Endodermal cell (in vitro differentiated cells): ENCODE data around the gene WDR54. TPM values are rescaled to one million over a fixed set of nuclear protein-coding genes. Genes with fewer than 3 reads are reported as not detected.
"Not testable (repeated sequence)": the region's sequence is repeated elsewhere in the genome, so short reads cannot be mapped to it uniquely, and the experiment has no call there.

Experiments
- DNase-seq: peaks from one replicate; pipeline ENCODE4 v3.0.0-alpha.2; 2017
- H3K27ac ChIP-seq: 2 replicates; pipeline ENCODE4 v1.5.1; 2013; ENCODE audit warnings: mild to moderate bottlenecking, low read depth, low read length, moderate library complexity
- H3K27me3 ChIP-seq: 2 replicates; pipeline ENCODE4 v1.6.1; 2013; ENCODE audit warnings: mild to moderate bottlenecking, low read length, moderate library complexity; ENCODE audit not compliant: insufficient read depth, control insufficient read depth, poor library complexity, severe bottlenecking
- H3K36me3 ChIP-seq: 2 replicates; pipeline ENCODE4 v1.7.0; 2013; ENCODE audit warnings: mild to moderate bottlenecking, low read length, moderate library complexity; ENCODE audit not compliant: control insufficient read depth, insufficient read depth
- H3K4me1 ChIP-seq: one replicate; pipeline ENCODE4 v1.7.0; 2013; ENCODE audit warnings: low read length; ENCODE audit not compliant: control insufficient read depth, insufficient read depth
- H3K4me3 ChIP-seq: 2 replicates; pipeline ENCODE4 v1.5.1; 2013; ENCODE audit warnings: mild to moderate bottlenecking, low read length, moderate library complexity
- H3K9ac ChIP-seq: 2 replicates; pipeline ENCODE4 v1.6.1; 2013; ENCODE audit warnings: mild to moderate bottlenecking, low read length, moderate library complexity; ENCODE audit not compliant: poor library complexity, severe bottlenecking; ENCODE audit errors: extremely low read depth
- H3K9me3 ChIP-seq: 2 replicates; pipeline ENCODE4 v1.6.1; 2013; ENCODE audit warnings: mild to moderate bottlenecking, low read length, moderate library complexity; ENCODE audit not compliant: control insufficient read depth
- H3K27ac Mint-ChIP-seq: 2 replicates; pipeline ENCODE4 v1.8.0; 2020; ENCODE audit warnings: mixed read lengths
- H3K27me3 Mint-ChIP-seq: 2 replicates; pipeline ENCODE4 v1.8.0; 2021; ENCODE audit warnings: mild to moderate bottlenecking, mixed read lengths; ENCODE audit not compliant: insufficient read depth
- H3K36me3 Mint-ChIP-seq: 2 replicates; pipeline ENCODE4 v1.8.0; 2020; ENCODE audit warnings: low read depth, mixed read lengths
- H3K4me1 Mint-ChIP-seq: 2 replicates; pipeline ENCODE4 v1.8.0; 2020; ENCODE audit warnings: mixed read lengths
- H3K4me3 Mint-ChIP-seq: 2 replicates; pipeline ENCODE4 v1.8.0; 2020; ENCODE audit warnings: mild to moderate bottlenecking, moderate library complexity, mixed read lengths
- H3K9me3 Mint-ChIP-seq: 2 replicates; pipeline ENCODE4 v1.8.0; 2020; ENCODE audit warnings: mild to moderate bottlenecking, mixed read lengths
- WGBS, 2 experiments: methylation state at CpG; one replicate each; pipeline versions ENCODE4 v1.1.5 to v1.1.7; 2013; ENCODE audit warnings: missing lambda C conversion rate in 2 of 2, mixed read lengths in 1 of 2; ENCODE audit not compliant: insufficient coverage in 1 of 2, insufficient read length in 1 of 2; 5-methylcytosine and 5-hydroxymethylcytosine counted together
- total RNA-seq, 2 donors: library from RNA; stranded (reverse); fragmentation: NEBNext Ultra II Directional in 1 of 2; extraction: Animal tissue kit (Norgen Biotek cat#: 25700) in 1 of 2; gene quantifications; 2 replicates in 1 of 2; 3 replicates in 1 of 2; pipeline ENCODE4 v1.2.1, GENCODE V29; 2021
- TF ChIP-seq, protein P1 (sequence below): fragments of 200-600 bp; sonication (generic); conservative IDR thresholded peaks from 2 replicates; pipeline ENCODE4 v1.5.0; 2021; ENCODE audit warnings: antibody characterized with exemption, mild to moderate bottlenecking

The WDR54 gene
- total RNA-seq, 2 donors from 2014 or later, result 43.1 to 69.4 TPM

DNA sequence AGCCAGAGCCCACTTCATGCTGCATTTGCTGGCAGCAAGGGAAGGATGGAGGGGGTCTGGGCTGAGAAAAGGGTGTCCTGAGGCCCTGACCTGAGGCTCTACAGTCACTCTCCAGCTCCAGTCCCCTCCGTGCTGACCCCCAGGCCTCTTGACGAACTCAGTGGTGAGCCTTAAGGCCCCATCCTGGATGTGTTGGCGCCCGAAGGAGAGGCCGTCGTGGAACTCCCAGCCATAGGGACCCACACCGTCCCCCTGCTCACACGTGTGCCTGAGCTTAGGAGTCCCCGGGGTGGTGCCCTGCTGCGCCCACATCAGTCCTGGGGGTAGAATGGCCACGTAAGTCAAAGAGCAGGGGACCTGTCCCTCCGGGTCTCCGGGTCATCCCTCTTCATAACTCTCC is 42.9 kb downstream of the WDR54 start:
- Histone ChIP-seq H3K36me3 (peaks cover 28% of the 10 kb centered on the region), H3K27me3 (no peaks in the 10 kb centered on the region), H3K9ac (peak overlapping the region; percentile 69), H3K4me1 (no peaks in the 10 kb centered on the region), H3K27ac (no peak overlapping the region), H3K4me3 (peak overlapping the region; percentile 84), H3K9me3 (no peaks in the 10 kb centered on the region)
- no peaks in the 10 kb centered on the region for H3K27me3 Mint-ChIP-seq
- TF ChIP-seq, protein P1, sequence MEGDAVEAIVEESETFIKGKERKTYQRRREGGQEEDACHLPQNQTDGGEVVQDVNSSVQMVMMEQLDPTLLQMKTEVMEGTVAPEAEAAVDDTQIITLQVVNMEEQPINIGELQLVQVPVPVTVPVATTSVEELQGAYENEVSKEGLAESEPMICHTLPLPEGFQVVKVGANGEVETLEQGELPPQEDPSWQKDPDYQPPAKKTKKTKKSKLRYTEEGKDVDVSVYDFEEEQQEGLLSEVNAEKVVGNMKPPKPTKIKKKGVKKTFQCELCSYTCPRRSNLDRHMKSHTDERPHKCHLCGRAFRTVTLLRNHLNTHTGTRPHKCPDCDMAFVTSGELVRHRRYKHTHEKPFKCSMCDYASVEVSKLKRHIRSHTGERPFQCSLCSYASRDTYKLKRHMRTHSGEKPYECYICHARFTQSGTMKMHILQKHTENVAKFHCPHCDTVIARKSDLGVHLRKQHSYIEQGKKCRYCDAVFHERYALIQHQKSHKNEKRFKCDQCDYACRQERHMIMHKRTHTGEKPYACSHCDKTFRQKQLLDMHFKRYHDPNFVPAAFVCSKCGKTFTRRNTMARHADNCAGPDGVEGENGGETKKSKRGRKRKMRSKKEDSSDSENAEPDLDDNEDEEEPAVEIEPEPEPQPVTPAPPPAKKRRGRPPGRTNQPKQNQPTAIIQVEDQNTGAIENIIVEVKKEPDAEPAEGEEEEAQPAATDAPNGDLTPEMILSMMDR, result no peak
- WGBS, 2 experiments, result 8 to 12% methylated on average over 2 to 13 of the region's 13 CpGs
- peaks cover 27% of the 10 kb centered on the region for H3K36me3 Mint-ChIP-seq
- peak overlapping the region; percentile 93 for H3K4me3 Mint-ChIP-seq
- DNase-seq, result no peak
- H3K27ac Mint-ChIP-seq, result peak overlapping the region; percentile 64
- no peaks in the 10 kb centered on the region for H3K9me3 Mint-ChIP-seq
- H3K4me1 Mint-ChIP-seq, result peaks cover 8% of the 10 kb centered on the region

DNA sequence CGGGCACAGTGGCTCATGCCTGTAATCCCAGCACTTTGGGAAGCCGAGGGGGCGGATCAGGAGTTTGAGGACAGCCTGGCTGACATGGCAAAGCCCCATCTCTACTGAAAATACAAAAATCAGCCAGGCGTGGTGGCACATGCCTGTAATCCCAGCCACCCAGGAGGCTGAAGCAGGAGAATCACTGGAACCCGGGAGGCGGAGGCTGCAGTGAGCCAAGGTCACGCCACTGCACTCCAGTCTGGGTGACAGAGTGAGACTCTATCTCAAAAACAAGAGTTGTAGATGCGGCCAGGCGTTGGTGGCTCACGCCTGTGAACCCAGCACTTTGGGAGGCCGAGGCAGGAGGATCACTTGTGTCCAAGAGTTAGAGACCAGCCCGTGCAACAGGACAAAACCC is 49.2 kb downstream of the WDR54 start:
- H3K4me3 Mint-ChIP-seq, H3K27ac Mint-ChIP-seq, H3K9me3 ChIP-seq, H3K27me3 ChIP-seq, H3K4me1 ChIP-seq, H3K27ac ChIP-seq, H3K4me1 Mint-ChIP-seq, H3K4me3 ChIP-seq, H3K27me3 Mint-ChIP-seq, H3K9me3 Mint-ChIP-seq, DNase-seq, H3K9ac ChIP-seq: not testable (repeated sequence)
- peaks cover 17% of the 10 kb centered on the region for H3K36me3 ChIP-seq
- 84 to 94% methylated on average over 11 to 12 of the region's 12 CpGs for WGBS, 2 experiments
- H3K36me3 Mint-ChIP-seq, result peaks cover 17% of the 10 kb centered on the region

DNA sequence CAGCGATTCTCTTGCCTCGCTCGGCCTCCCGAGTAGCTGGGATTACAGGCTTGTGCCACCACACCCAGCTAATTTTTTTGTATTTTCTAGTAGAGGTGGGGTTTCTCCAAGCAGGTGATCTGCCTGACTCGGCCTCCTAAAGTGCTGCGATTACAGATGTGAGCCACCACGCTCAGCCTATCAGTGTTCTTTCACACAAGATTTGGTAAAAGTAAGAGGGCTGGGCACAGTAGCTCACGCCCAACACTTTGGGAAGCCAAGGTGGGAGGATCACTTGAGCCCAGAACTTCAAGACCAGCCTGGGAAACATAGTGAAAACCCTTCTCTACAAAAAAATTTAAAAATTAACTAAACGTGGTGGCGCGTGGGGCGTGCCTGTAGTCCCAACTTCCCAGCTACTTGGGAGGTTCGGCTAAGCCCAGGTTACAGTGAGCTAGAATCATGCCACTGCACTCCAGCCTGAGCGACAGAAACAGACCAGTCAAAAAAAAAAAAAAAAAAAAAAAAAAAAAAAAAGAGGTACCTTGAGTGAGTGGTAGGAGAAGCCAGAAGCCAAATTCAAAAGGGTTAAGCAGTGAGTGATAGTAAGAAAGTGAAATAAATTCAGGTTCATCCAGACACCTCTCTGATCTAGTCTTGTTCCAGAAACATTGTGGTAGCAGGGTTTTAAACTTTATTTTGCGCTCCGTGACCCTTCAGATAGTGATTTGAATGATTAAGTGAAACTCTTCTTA is 50.0 kb downstream of the WDR54 start:
- Histone ChIP-seq H3K36me3 (peaks cover 18% of the 10 kb centered on the region), H3K27me3 (no peaks in the 10 kb centered on the region), H3K4me1 (no peaks in the 10 kb centered on the region), H3K4me3 (peak overlapping the region; percentile 96), H3K9me3 (no peaks in the 10 kb centered on the region), H3K27ac (peak overlapping the region; percentile 85), H3K9ac (peak overlapping the region; percentile 54)
- Mint-ChIP-seq H3K4me1 (no peaks in the 10 kb centered on the region), H3K36me3 (peaks cover 18% of the 10 kb centered on the region), H3K27me3 (no peaks in the 10 kb centered on the region), H3K4me3 (peak overlapping the region; percentile 89), H3K27ac (peak overlapping the region; percentile 96), H3K9me3 (no peaks in the 10 kb centered on the region)
- WGBS, 2 experiments, result 69 to 76% methylated on average over 6 to 15 of the region's 16 CpGs
- no peak for DNase-seq
- TF ChIP-seq, protein P1, result no peak
